ENCODE results near the gene GBGT1. TPM values are rescaled to one million over a fixed set of nuclear protein-coding genes. Genes with fewer than 3 reads are reported as not detected.

GBGT1 gene
- total RNA-seq, 1 experiment from 2014 or later: not detected

- TF ChIP-seq CTCF (IDR thresholded peaks at IDR 0.05; ENCODE audit: unreplicated experiment): no peak
- intact Hi-C loops (cut with micrococcal nuclease; ENCODE audit: unreplicated experiment): no loop called here
- CTCF ChIA-PET: interaction anchor here (0.7 kb wide), 1 partner anchor 55 kb away, joined by 3 read pairs; no protein-coding TSS in a partner anchor
- no TSS peak for BruUV-seq (replicated peaks)
- Mint-ChIP-seq H3K4me3 (ENCODE audit: low read depth, unreplicated experiment) (no peak overlapping the region), H3K36me3 (ENCODE audit: insufficient read depth, unreplicated experiment) (peaks cover 8% of the 10 kb centered on the region), H3K27me3 (ENCODE audit: unreplicated experiment) (peaks cover 24% of the 10 kb centered on the region), H3K27ac (ENCODE audit: unreplicated experiment) (no peak overlapping the region), H3K4me1 (ENCODE audit: low read depth, unreplicated experiment) (no peaks in the 10 kb centered on the region), H3K9me3 (ENCODE audit: low read depth, unreplicated experiment) (peaks cover 2% of the 10 kb centered on the region)
- DNase-seq: no peak
These were observed 31.3 kb upstream of the GBGT1 start for GRCh38 chr9:133195029-133195428.

- Mint-ChIP-seq H3K27me3 (ENCODE audit: unreplicated experiment) (peaks cover 20% of the 10 kb centered on the region), H3K27ac (ENCODE audit: unreplicated experiment) (no peak overlapping the region), H3K36me3 (ENCODE audit: insufficient read depth, unreplicated experiment) (peaks cover 8% of the 10 kb centered on the region), H3K4me1 (ENCODE audit: low read depth, unreplicated experiment) (no peaks in the 10 kb centered on the region), H3K4me3 (ENCODE audit: low read depth, unreplicated experiment) (no peak overlapping the region), H3K9me3 (ENCODE audit: low read depth, unreplicated experiment) (peaks cover 2% of the 10 kb centered on the region)
- intact Hi-C loops (cut with micrococcal nuclease; ENCODE audit: unreplicated experiment): no loop called here
- no peak for TF ChIP-seq CTCF (IDR thresholded peaks at IDR 0.05; ENCODE audit: unreplicated experiment)
- no TSS peak for BruUV-seq (replicated peaks)
- DNase-seq: no peak
- CTCF ChIA-PET: interaction anchor here (0.7 kb wide), 1 partner anchor 55 kb away, joined by 3 read pairs; no protein-coding TSS in a partner anchor
These were observed 30.9 kb upstream of the GBGT1 start for GRCh38 chr9:133194597-133194996.

- H3K27me3 Mint-ChIP-seq (ENCODE audit: unreplicated experiment): peaks cover 30% of the 10 kb centered on the region
- BruUV-seq (replicated peaks): no TSS peak
These were observed 28.3 kb upstream of the GBGT1 start for GRCh38 chr9:133191989-133192388.

GRCh38 chr9:133189826-133190225 lies 26.1 kb upstream of the GBGT1 start:
- TF ChIP-seq CTCF (IDR thresholded peaks at IDR 0.05; ENCODE audit: unreplicated experiment): no peak
- intact Hi-C loops (cut with micrococcal nuclease; ENCODE audit: unreplicated experiment): loop anchor here (5.0 kb wide), 3 partner anchors 87 to 297 kb away; partner anchors contain the start of gene ABO
- Mint-ChIP-seq H3K9me3 (ENCODE audit: low read depth, unreplicated experiment) (peaks cover 2% of the 10 kb centered on the region), H3K27ac (ENCODE audit: unreplicated experiment) (no peak overlapping the region), H3K4me3 (ENCODE audit: low read depth, unreplicated experiment) (no peak overlapping the region), H3K4me1 (ENCODE audit: low read depth, unreplicated experiment) (no peaks in the 10 kb centered on the region), H3K27me3 (ENCODE audit: unreplicated experiment) (peaks cover 45% of the 10 kb centered on the region), H3K36me3 (ENCODE audit: insufficient read depth, unreplicated experiment) (peaks cover 4% of the 10 kb centered on the region)
- no peak for DNase-seq
- CTCF ChIA-PET: no interaction called here
- BruUV-seq (replicated peaks): no TSS peak

More at GRCh38 chr9:133191989-133192388, 28.3 kb upstream of the GBGT1 start:
- DNase-seq: no peak
- intact Hi-C loops (cut with micrococcal nuclease; ENCODE audit: unreplicated experiment): no loop called here
- Mint-ChIP-seq H3K4me1 (ENCODE audit: low read depth, unreplicated experiment) (no peaks in the 10 kb centered on the region), H3K36me3 (ENCODE audit: insufficient read depth, unreplicated experiment) (peaks cover 4% of the 10 kb centered on the region), H3K9me3 (ENCODE audit: low read depth, unreplicated experiment) (peaks cover 2% of the 10 kb centered on the region), H3K27ac (ENCODE audit: unreplicated experiment) (no peak overlapping the region), H3K4me3 (ENCODE audit: low read depth, unreplicated experiment) (no peak overlapping the region)
- no peak for TF ChIP-seq CTCF (IDR thresholded peaks at IDR 0.05; ENCODE audit: unreplicated experiment)
- CTCF ChIA-PET: no interaction called here

All from Calu3 (cell line).